Astrocyte (in vitro differentiated cells and primary cell): ENCODE measurements around the gene LRBA. TPM values are rescaled to one million over a fixed set of nuclear protein-coding genes. Genes with fewer than 3 reads are reported as not detected.
A peak's percentile ranks its signal among the peaks of the same experiment; 100 is the strongest.

Experiments
- DNase-seq: peaks from one replicate; pipeline ENCODE4 v3.0.0-alpha.2; 2010; ENCODE audit warnings: low read depth
- FAIRE-seq: peaks from 2 replicates; lab custom pipeline; 2011; peaks lifted over from hg19 to GRCh38; lab: Jason Lieb, UNC
- H2AFZ ChIP-seq: 2 replicates; pipeline ENCODE4 v1.6.0; 2012; ENCODE audit warnings: low read depth, low read length, inconsistent platforms
- H3K27ac ChIP-seq: 2 replicates; pipeline ENCODE4 v1.5.1; 2011; ENCODE audit warnings: low read depth, low read length, inconsistent platforms
- H3K27me3 ChIP-seq: 2 replicates; pipeline ENCODE4 v1.6.0; 2011; ENCODE audit warnings: low read length, inconsistent platforms; ENCODE audit not compliant: insufficient read depth
- H3K36me3 ChIP-seq: 2 replicates; pipeline ENCODE4 v1.5.1; 2011; ENCODE audit warnings: low read length, inconsistent platforms; ENCODE audit not compliant: insufficient read depth
- H3K4me1 ChIP-seq: 2 replicates; pipeline ENCODE4 v1.5.1; 2011; ENCODE audit warnings: low read length, inconsistent platforms; ENCODE audit not compliant: insufficient read depth
- H3K4me2 ChIP-seq: 2 replicates; pipeline ENCODE4 v1.6.0; 2012; ENCODE audit warnings: low read length, inconsistent platforms
- H3K4me3 ChIP-seq: 2 replicates; pipeline ENCODE4 v1.5.1; 2011; ENCODE audit warnings: low read depth, mild to moderate bottlenecking, low read length, inconsistent platforms; ENCODE audit not compliant: insufficient read depth
- H3K79me2 ChIP-seq: 2 replicates; pipeline ENCODE4 v1.6.0; 2012; ENCODE audit warnings: mild to moderate bottlenecking, low read length, inconsistent platforms; ENCODE audit not compliant: insufficient read depth
- H3K9ac ChIP-seq: 2 replicates; pipeline ENCODE4 v1.6.0; 2012; ENCODE audit warnings: mild to moderate bottlenecking, low read length, inconsistent platforms
- H3K9me3 ChIP-seq: 2 replicates; pipeline ENCODE4 v1.5.1; 2012; ENCODE audit warnings: low read depth, mild to moderate bottlenecking, low read length, inconsistent platforms; ENCODE audit not compliant: insufficient read depth
- H4K20me1 ChIP-seq: 2 replicates; pipeline ENCODE4 v1.6.0; 2012; ENCODE audit warnings: low read length, inconsistent platforms; ENCODE audit not compliant: insufficient read depth
- H3K27ac Mint-ChIP-seq: one replicate; pipeline ENCODE4 v1.8.0; 2021; ENCODE audit warnings: mild to moderate bottlenecking, mixed read lengths; ENCODE audit not compliant: unreplicated experiment
- H3K27me3 Mint-ChIP-seq: one replicate; pipeline ENCODE4 v1.8.0; 2021; ENCODE audit warnings: low read depth, mixed read lengths; ENCODE audit not compliant: unreplicated experiment
- H3K36me3 Mint-ChIP-seq: one replicate; pipeline ENCODE4 v1.8.0; 2021; ENCODE audit warnings: low read depth, mixed read lengths; ENCODE audit not compliant: unreplicated experiment
- H3K4me1 Mint-ChIP-seq: one replicate; pipeline ENCODE4 v1.8.0; 2021; ENCODE audit warnings: low read depth, mixed read lengths; ENCODE audit not compliant: unreplicated experiment
- H3K4me3 Mint-ChIP-seq: one replicate; pipeline ENCODE4 v1.8.0; 2021; ENCODE audit warnings: mild to moderate bottlenecking, moderate library complexity, mixed read lengths; ENCODE audit not compliant: unreplicated experiment
- H3K9me3 Mint-ChIP-seq: one replicate; pipeline ENCODE4 v1.8.0; 2021; ENCODE audit warnings: mild to moderate bottlenecking, mixed read lengths; ENCODE audit not compliant: unreplicated experiment
- CTCF ChIP-seq: IDR thresholded peaks from 2 replicates; pipeline ENCODE4 v1.5.1; 2011; ENCODE audit warnings: low read depth, mild to moderate bottlenecking, inconsistent platforms, low read length, moderate library complexity; ENCODE audit not compliant: insufficient read depth
- EZH2 ChIP-seq: IDR thresholded peaks from 2 replicates; pipeline ENCODE4 v1.6.1; 2012; ENCODE audit warnings: mild to moderate bottlenecking, low read length, inconsistent platforms; ENCODE audit not compliant: insufficient read depth
- total RNA-seq: library from RNA; stranded (reverse); gene quantifications from 2 replicates; pipeline ENCODE4 v1.2.1, GENCODE V29; 2021

Gene LRBA
- total RNA-seq, 1 donor from 2014 or later: 25.3 TPM

- Histone ChIP-seq H4K20me1 (no peaks in the 10 kb centered on the region), H2AFZ (no peak overlapping the region), H3K79me2 (no peaks in the 10 kb centered on the region), H3K9ac (no peak overlapping the region), H3K36me3 (no peaks in the 10 kb centered on the region), H3K9me3 (no peaks in the 10 kb centered on the region), H3K27ac (peak overlapping the region; percentile 33), H3K4me3 (no peak overlapping the region), H3K4me2 (peak overlapping the region; percentile 60), H3K27me3 (no peaks in the 10 kb centered on the region), H3K4me1 (peaks cover 41% of the 10 kb centered on the region)
- no peaks in the 10 kb centered on the region for H3K27me3 Mint-ChIP-seq
- H3K36me3 Mint-ChIP-seq: no peaks in the 10 kb centered on the region
- peak overlapping the region; percentile 1 for H3K27ac Mint-ChIP-seq
- H3K4me3 Mint-ChIP-seq: no peak overlapping the region
- peaks cover 32% of the 10 kb centered on the region for H3K4me1 Mint-ChIP-seq
- TF ChIP-seq CTCF: no peak
- DNase-seq (peak; percentile 87), FAIRE-seq (peak; percentile 67)
- no peaks in the 10 kb centered on the region for H3K9me3 Mint-ChIP-seq
Measured at GRCh38 chr4:150310159-150310895, 704.8 kb downstream of the LRBA start.

- H4K20me1 ChIP-seq: no peaks in the 10 kb centered on the region
- no peak overlapping the region for H3K4me3 Mint-ChIP-seq
- peak overlapping the region; percentile 78 for H3K27ac ChIP-seq
- H3K9ac ChIP-seq: no peak overlapping the region
- peaks cover 39% of the 10 kb centered on the region for H3K4me1 Mint-ChIP-seq
- H2AFZ ChIP-seq: no peak overlapping the region
- H3K4me2 ChIP-seq: peak overlapping the region; percentile 68
- FAIRE-seq: peak; percentile 64
- H3K27me3 Mint-ChIP-seq: no peaks in the 10 kb centered on the region
- no peaks in the 10 kb centered on the region for H3K9me3 ChIP-seq
- DNase-seq: peak; percentile 72
- H3K4me3 ChIP-seq: no peak overlapping the region
- TF ChIP-seq EZH2 (no peak), CTCF (no peak)
- H3K27ac Mint-ChIP-seq: no peak overlapping the region
- no peaks in the 10 kb centered on the region for H3K79me2 ChIP-seq
- H3K27me3 ChIP-seq: no peaks in the 10 kb centered on the region
- H3K36me3 Mint-ChIP-seq: no peaks in the 10 kb centered on the region
- H3K36me3 ChIP-seq: no peaks in the 10 kb centered on the region
- H3K4me1 ChIP-seq: peaks cover 45% of the 10 kb centered on the region
- no peaks in the 10 kb centered on the region for H3K9me3 Mint-ChIP-seq
Measured at GRCh38 chr4:150308824-150309472, 706.1 kb downstream of the LRBA start.

- Mint-ChIP-seq H3K27me3 (no peaks in the 10 kb centered on the region), H3K27ac (no peak overlapping the region), H3K4me1 (peaks cover 48% of the 10 kb centered on the region), H3K4me3 (no peak overlapping the region), H3K36me3 (no peaks in the 10 kb centered on the region), H3K9me3 (no peaks in the 10 kb centered on the region)
- FAIRE-seq (no peak), DNase-seq (no peak)
- H3K27ac ChIP-seq: peak overlapping the region; percentile 65
- H3K79me2 ChIP-seq: no peaks in the 10 kb centered on the region
- TF ChIP-seq EZH2 (no peak), CTCF (no peak)
- H3K4me3 ChIP-seq: no peak overlapping the region
- H3K4me2 ChIP-seq: peak overlapping the region; percentile 55
- H3K9me3 ChIP-seq: no peaks in the 10 kb centered on the region
- peaks cover 51% of the 10 kb centered on the region for H3K4me1 ChIP-seq
- no peaks in the 10 kb centered on the region for H4K20me1 ChIP-seq
- no peaks in the 10 kb centered on the region for H3K36me3 ChIP-seq
- no peak overlapping the region for H3K9ac ChIP-seq
- H2AFZ ChIP-seq: no peak overlapping the region
- no peaks in the 10 kb centered on the region for H3K27me3 ChIP-seq
Measured at GRCh38 chr4:150306719-150307118, 708.4 kb downstream of the LRBA start.
